NCI-H1417 treated with DMSO at 0.1 percent for 48 hours (cell line): ENCODE results near the gene SEMA3C.

Source experiments
- DNase-seq: peaks from one replicate; lab custom pipeline; 2025; lab: John Stamatoyannopoulos, UW

Gene SEMA3C

DNA sequence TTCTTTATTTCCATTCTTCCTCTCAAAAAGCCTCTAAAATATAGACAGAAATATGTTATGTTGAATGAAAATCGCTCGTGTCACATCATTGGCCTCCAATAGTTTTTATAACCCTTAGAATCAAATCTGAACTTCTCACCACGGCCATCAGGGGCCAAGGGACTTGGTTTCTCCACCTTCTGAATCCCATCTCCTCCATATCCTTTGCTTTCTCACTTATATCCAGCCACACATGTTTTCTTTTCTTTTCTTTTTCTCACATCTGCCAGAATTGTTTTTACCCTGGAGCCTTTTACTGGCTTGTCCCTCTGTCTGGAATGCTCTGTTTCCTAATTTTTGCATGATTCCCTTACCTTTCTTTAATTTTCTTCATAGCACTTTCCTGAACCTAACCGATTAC is 184.8 kb downstream of the SEMA3C start:
- DNase-seq, result no peak

- DNase-seq, result no peak
Observed at GRCh38 chr7:80733333-80733915, 185.4 kb downstream of the SEMA3C start.

DNA sequence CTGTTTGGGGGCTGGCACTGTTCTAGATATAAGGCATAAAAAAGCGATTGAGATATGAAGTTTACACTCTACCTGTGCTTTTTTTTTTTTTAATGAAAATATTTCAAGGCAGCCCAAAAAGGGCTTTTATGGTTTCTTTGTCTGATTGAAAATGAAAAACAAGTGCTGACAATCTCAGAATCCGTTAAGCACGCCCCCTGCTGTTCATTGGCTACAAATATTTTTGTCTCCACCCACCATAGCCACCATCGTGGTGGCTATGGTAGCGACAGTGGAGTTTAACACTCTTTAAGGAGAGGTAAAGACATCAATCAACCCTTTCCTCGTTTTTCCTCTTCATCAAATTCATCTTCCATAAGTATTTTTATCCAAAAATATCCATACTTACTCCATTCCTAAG is 186.2 kb downstream of the SEMA3C start:
- DNase-seq, result no peak

DNA sequence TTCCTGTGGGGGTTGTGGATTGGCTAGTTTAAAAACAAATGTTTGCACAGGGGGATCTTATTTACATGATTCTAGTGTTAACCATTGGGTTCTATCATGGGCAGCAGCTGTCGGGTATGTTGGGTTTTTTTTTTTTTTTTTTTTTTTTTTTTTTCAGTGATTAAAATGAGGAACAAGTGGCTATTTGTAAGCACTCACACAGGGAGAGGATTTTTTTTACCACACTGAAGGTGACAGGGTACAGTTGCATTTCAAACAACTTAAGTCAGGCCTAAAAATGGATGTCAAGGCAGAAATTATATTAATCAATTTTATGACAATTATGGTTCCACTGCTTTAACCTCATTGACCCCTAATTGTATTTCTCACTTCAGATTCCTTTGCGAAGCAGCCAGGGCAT is 187.6 kb downstream of the SEMA3C start:
- DNase-seq, result no peak

DNA sequence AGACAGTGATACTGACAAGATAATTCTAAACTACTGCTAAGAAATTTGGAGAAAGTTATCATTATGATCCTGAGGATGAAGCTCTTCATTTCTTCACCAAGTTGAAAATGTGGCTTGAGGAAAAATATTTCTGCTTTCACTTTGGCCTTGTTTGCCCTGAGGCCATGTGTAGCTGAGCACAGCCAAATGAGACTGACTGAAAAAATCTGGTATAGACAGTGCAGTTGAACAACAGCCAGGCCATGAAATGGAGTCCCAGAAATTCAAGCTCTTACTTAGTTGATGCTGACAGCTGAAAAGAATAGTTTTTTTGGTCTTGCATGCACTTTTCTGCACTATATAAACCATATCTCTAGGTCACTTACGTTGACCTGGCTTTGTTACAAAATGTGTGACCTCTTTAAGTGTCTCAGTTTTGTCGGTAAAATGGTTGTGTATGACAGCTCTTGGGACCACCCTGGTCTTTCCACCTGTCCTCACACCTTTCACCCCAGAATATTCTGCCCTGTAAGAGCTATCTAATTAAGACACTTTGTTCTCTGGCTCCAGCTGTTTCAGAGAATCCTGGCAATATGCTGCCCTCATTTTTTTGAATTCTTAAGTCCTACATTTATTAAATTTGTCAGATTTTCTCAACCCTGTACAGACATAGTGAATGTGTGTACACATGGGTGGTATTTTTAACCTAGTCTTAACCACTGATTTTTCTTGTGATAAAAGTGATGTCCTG is 189.1 kb downstream of the SEMA3C start:
- DNase-seq, result no peak

DNA sequence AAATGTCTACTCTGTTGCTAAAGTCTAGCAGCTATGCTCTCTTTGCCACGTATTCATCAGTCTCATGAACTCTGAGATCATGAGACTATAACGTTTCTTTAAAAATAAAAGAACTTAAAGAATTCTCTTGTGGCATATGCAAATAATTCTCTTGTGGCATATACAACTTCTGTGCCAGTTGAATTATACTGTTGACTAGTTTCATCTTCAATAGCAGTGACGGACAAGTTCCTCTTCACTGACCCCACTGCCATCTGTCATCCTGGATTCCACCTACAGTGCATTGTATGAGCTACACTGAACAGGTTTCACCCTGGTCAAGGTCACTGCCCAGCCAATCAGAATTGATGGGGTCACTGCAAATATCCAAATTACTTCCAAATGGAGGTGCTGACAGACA is 192.2 kb downstream of the SEMA3C start:
- no peak for DNase-seq

DNA sequence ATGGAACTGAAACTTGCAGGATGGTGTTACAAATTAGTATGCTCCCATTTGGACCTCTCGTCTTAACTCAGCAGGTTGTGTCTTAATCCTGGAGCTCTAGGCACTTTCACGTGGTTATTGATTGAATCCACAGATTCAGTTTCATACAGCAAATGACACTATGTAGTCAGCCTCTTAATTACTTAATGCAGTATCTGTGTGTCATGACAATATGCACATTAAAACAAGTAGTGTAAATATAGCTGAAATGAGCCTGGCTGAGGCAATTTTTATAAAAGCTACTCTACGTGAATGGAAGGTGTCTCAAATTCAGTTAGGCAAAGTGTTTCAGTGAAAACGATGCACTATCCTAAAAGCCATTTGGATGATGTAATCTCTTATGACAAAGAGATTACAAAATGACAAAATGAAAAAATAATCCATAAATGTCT is 193.7 kb downstream of the SEMA3C start:
- DNase-seq, result no peak

DNA sequence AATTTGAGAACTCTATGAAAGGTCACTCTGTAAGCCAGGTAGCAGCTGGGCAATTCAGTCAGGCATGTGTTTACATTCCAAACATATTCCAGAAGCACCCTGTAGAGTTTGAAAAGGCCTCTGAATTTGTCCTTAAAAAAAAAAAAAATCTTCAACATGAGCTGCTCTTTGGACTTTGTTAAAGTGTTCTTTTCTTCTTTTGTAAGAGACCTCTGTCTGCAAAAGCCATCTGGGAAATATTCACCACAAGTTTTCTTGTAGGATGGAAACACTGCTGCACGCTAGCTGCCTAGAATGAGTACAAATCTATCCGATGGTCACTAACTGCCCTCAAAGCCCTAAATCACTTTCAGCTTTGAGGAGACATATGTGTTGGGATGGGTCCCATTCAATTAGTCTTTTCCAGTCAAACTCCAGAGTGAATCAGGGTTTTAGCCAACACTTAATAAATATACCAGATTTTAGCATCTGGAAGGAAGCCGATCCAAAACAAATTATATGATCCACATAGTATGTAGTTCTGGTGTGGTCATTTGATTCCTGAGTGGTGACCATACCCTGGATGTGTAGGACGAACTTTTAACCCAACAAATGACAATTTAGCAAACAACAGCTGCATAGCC is 194.5 kb downstream of the SEMA3C start:
- DNase-seq, result no peak

DNA sequence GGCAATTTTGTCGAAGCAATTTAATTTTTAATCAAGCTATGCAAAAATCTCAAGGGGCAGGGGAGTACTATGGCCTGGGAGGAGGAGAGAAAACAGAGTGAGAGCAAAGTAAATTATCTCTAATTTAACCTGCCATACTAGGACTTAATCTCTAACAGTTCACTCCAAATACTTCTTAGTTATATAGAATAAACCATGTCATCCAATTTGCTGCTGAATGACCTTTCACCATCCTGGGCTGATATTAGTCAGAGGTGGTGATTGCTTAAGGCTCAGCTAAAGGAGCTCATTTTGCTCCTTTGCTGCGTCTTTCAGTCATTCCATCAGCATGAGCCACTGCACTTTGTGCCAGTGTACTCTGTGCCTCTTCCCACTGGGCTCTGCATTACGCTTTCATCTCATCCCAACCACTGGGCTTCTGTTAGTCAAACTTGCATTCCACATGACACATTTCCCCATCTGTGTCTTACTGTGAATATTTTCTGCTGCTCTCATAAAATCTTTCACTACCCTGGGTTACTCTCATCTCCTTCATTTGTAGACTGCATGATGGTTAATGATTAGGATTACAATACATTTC is 196.1 kb downstream of the SEMA3C start:
- no peak for DNase-seq

GRCh38 chr7:80721883-80722615 is 196.8 kb downstream of the SEMA3C start:
- no peak for DNase-seq

GRCh38 chr7:80720146-80720545 is 198.7 kb downstream of the SEMA3C start:
- no peak for DNase-seq

GRCh38 chr7:80719261-80719660 is 199.6 kb downstream of the SEMA3C start:
- DNase-seq, result no peak

GRCh38 chr7:80711531-80711930 is 207.3 kb downstream of the SEMA3C start:
- no peak for DNase-seq

- DNase-seq, result no peak
Observed at GRCh38 chr7:80708123-80708522, 210.7 kb downstream of the SEMA3C start.

GRCh38 chr7:80707318-80707717 is 211.5 kb downstream of the SEMA3C start:
- DNase-seq, result no peak

- no peak for DNase-seq
Observed at GRCh38 chr7:80705130-80705781, 213.6 kb downstream of the SEMA3C start.

DNA sequence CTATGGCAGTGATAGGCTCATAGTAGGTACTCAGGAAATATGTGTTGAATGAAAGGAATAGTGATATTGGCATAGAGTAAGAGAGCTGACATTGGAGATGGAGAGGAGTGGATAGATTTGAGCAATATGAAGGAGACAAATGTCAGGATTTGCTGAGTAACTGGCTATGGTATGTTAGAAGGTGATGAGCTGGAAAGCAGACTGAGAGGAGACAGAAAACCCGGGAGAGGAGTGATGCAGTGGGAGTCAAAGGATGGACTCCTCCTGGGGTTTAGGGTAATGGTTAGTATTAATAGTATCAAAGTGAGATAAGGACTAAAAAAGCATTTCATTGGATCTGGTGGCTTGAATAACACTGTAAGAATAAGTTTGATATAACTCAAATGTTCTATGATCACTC is 215.6 kb downstream of the SEMA3C start:
- DNase-seq, result no peak

DNA sequence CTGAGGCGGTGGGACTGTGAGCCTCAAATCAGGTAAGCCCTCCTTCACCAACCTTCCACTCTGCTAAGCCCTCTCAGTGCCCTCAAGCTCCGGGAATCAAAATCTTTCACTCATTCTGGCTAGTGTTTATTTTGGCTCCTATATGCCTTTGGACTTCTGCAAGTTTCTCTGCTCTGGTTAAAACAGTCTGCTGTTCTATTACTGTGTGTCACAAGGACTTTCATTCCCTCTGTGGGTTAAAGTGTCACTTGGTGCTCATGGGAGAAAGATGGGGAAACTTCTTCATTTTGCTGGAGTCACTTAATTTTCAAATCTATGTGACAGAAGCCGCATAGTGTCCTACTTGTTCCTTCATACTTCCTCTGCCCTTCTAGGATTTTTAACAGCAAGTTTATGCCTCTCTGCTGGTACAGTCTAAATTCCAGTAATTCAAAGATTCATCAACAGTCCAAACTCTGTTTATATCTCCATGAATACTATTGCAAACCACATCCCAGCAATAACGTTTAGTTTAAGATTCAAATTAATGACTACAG is 219.1 kb downstream of the SEMA3C start:
- no peak for DNase-seq

GRCh38 chr7:80699045-80699638 is 219.7 kb downstream of the SEMA3C start:
- DNase-seq, result peak; percentile 16
